Neural progenitor cell (in vitro differentiated cells): Measurements from ENCODE around the gene SNX21. TPM values are rescaled to one million over a fixed set of nuclear protein-coding genes. Genes with fewer than 3 reads are reported as not detected.

Experiments
- DNase-seq: peaks from one replicate; pipeline ENCODE4 v3.0.0-alpha.2; 2016; ENCODE audit warnings: low spot score
- H2AFZ ChIP-seq: fragments of 200-600 bp; sonication (generic); replicated peaks from 2 replicates; pipeline ENCODE4 v1.6.1; 2016; ENCODE audit warnings: antibody characterized with exemption
- H3F3A ChIP-seq: fragments of 200-600 bp; sonication (generic); 2 replicates; pipeline ENCODE4 v1.6.1; 2016; ENCODE audit warnings: antibody characterized with exemption, low read depth
- H3K27ac ChIP-seq: fragments of 200-600 bp; sonication (generic); 2 replicates; pipeline ENCODE4 v1.5.1; 2016; ENCODE audit warnings: mild to moderate bottlenecking
- H3K27me3 ChIP-seq: fragments of 200-600 bp; sonication (generic); 2 replicates; pipeline ENCODE4 v1.6.1; 2016; ENCODE audit warnings: mild to moderate bottlenecking, moderate library complexity
- H3K36me3 ChIP-seq: fragments of 200-600 bp; sonication (generic); 2 replicates; pipeline ENCODE4 v1.5.1; 2016
- H3K4me1 ChIP-seq: fragments of 200-600 bp; sonication (generic); 2 replicates; pipeline ENCODE4 v1.6.1; 2016; ENCODE audit warnings: mixed run types
- H3K4me2 ChIP-seq: fragments of 200-600 bp; sonication (generic); 2 replicates; pipeline ENCODE4 v1.6.1; 2016
- H3K4me3 ChIP-seq: fragments of 200-600 bp; sonication (generic); 2 replicates; pipeline ENCODE4 v1.5.1; 2016
- H3K79me2 ChIP-seq: fragments of 200-600 bp; sonication (generic); 2 replicates; pipeline ENCODE4 v1.6.1; 2016; ENCODE audit warnings: low read depth
- H3K9ac ChIP-seq: fragments of 200-600 bp; sonication (generic); 2 replicates; pipeline ENCODE4 v1.6.1; 2016
- H3K9me3 ChIP-seq: fragments of 200-600 bp; sonication (generic); 2 replicates; pipeline ENCODE4 v1.5.1; 2016; ENCODE audit warnings: low read depth
- H4K20me1 ChIP-seq: fragments of 200-600 bp; sonication (generic); 2 replicates; pipeline ENCODE4 v1.6.1; 2016; ENCODE audit warnings: low read depth
- H3K27ac Mint-ChIP-seq: 3 replicates; pipeline ENCODE4 v1.8.0; 2021; ENCODE audit warnings: mixed read lengths
- H3K27me3 Mint-ChIP-seq: 2 replicates; pipeline ENCODE4 v1.8.0; 2022; ENCODE audit warnings: low read depth, mild to moderate bottlenecking, inconsistent platforms, moderate library complexity, mixed read lengths; ENCODE audit not compliant: insufficient read depth
- H3K36me3 Mint-ChIP-seq: 3 replicates; pipeline ENCODE4 v1.8.0; 2021; ENCODE audit warnings: mixed read lengths
- H3K4me1 Mint-ChIP-seq: 3 replicates; pipeline ENCODE4 v1.8.0; 2021; ENCODE audit warnings: mixed read lengths
- H3K4me3 Mint-ChIP-seq: 3 replicates; pipeline ENCODE4 v1.8.0; 2021; ENCODE audit warnings: mild to moderate bottlenecking, moderate library complexity, mixed read lengths
- H3K9me3 Mint-ChIP-seq: 3 replicates; pipeline ENCODE4 v1.8.0; 2020; ENCODE audit warnings: mixed read lengths
- CTCF ChIP-seq: fragments of 200-600 bp; sonication (generic); IDR thresholded peaks from 2 replicates; pipeline ENCODE4 v1.5.1; 2017; ENCODE audit warnings: antibody characterized with exemption, mild to moderate bottlenecking
- EZH2 ChIP-seq: fragments of 200-600 bp; sonication (generic); IDR thresholded peaks from 2 replicates; pipeline ENCODE4 v1.6.1; 2017; ENCODE audit warnings: antibody characterized with exemption, mild to moderate bottlenecking, moderate library complexity
- EZH2phosphoT487 ChIP-seq: fragments of 200-600 bp; sonication (generic); IDR thresholded peaks from 2 replicates; pipeline ENCODE4 v1.6.1; 2017; ENCODE audit warnings: antibody characterized with exemption
- total RNA-seq: library from RNA; depleted of rRNA; stranded (reverse); fragments of >200 nt; gene quantifications from 2 replicates; pipeline ENCODE4 v1.2.3, GENCODE V29; 2015; ENCODE audit warnings: low replicate concordance

SNX21 gene
- total RNA-seq, result 12.2 and 18.9 TPM in 2 replicates

GRCh38 chr20:45833030-45833882 is at the start of gene SNX21:
Gene SNX21, plus strand, starts transcription at chr20:45833799. Its CDS starts 121 bp downstream, at chr20:45833920.
- Histone ChIP-seq H4K20me1 (peaks cover 3% of the 10 kb centered on the region), H3K9me3 (no peaks in the 10 kb centered on the region), H3K27me3 (no peaks in the 10 kb centered on the region), H3K4me3 (peak within 1 kb of the TSS; percentile 68), H3K79me2 (peaks cover 10% of the 10 kb centered on the region), H2AFZ (peak within 1 kb of the TSS; percentile 85), H3F3A (peaks cover 31% of the 10 kb centered on the region), H3K27ac (peak within 1 kb of the TSS; percentile 4), H3K4me1 (peaks cover 18% of the 10 kb centered on the region), H3K36me3 (no peaks in the 10 kb centered on the region), H3K4me2 (peak within 1 kb of the TSS; percentile 79), H3K9ac (no peak within 1 kb of the TSS)
- peaks cover 27% of the 10 kb centered on the region for H3K4me1 Mint-ChIP-seq
- no peaks in the 10 kb centered on the region for H3K9me3 Mint-ChIP-seq
- DNase-seq, result peak; percentile 90
- peak within 1 kb of the TSS; percentile 9 for H3K27ac Mint-ChIP-seq
- H3K4me3 Mint-ChIP-seq, result peak within 1 kb of the TSS; percentile 82
- H3K36me3 Mint-ChIP-seq, result no peaks in the 10 kb centered on the region
- TF ChIP-seq EZH2, result peak; percentile 28
- no peak for TF ChIP-seq EZH2phosphoT487
- peaks cover 4% of the 10 kb centered on the region for H3K27me3 Mint-ChIP-seq

GRCh38 chr20:45788351-45788750 is 45.2 kb upstream of the SNX21 start:
- Histone ChIP-seq H4K20me1 (peaks cover 7% of the 10 kb centered on the region), H3K9me3 (no peaks in the 10 kb centered on the region), H3K79me2 (peaks cover 14% of the 10 kb centered on the region), H3K27ac (no peak overlapping the region), H2AFZ (no peak overlapping the region), H3K4me2 (no peak overlapping the region), H3K36me3 (no peaks in the 10 kb centered on the region), H3K9ac (no peak overlapping the region), H3K4me3 (no peak overlapping the region), H3F3A (no peaks in the 10 kb centered on the region), H3K4me1 (peaks cover 7% of the 10 kb centered on the region), H3K27me3 (no peaks in the 10 kb centered on the region)
- Mint-ChIP-seq H3K36me3 (no peaks in the 10 kb centered on the region), H3K4me3 (no peak overlapping the region), H3K9me3 (no peaks in the 10 kb centered on the region), H3K4me1 (peaks cover 9% of the 10 kb centered on the region), H3K27ac (no peak overlapping the region), H3K27me3 (peaks cover 8% of the 10 kb centered on the region)
- TF ChIP-seq EZH2 (no peak), EZH2phosphoT487 (no peak), CTCF (no peak)
- no peak for DNase-seq

GRCh38 chr20:45792317-45793118 is 41.1 kb upstream of the SNX21 start:
- peak overlapping the region; percentile 87 for H3K4me3 ChIP-seq
- H3K27me3 Mint-ChIP-seq, result peaks cover 2% of the 10 kb centered on the region
- no peaks in the 10 kb centered on the region for H3K9me3 Mint-ChIP-seq
- H3K9me3 ChIP-seq, result no peaks in the 10 kb centered on the region
- H3K79me2 ChIP-seq, result peaks cover 14% of the 10 kb centered on the region
- H3K36me3 Mint-ChIP-seq, result peaks cover 12% of the 10 kb centered on the region
- peaks cover 9% of the 10 kb centered on the region for H3K4me1 Mint-ChIP-seq
- peak overlapping the region; percentile 82 for H3K9ac ChIP-seq
- no peak overlapping the region for H3K27ac ChIP-seq
- H3K27ac Mint-ChIP-seq, result peak overlapping the region; percentile 37
- peaks cover 2% of the 10 kb centered on the region for H3K36me3 ChIP-seq
- peaks cover 7% of the 10 kb centered on the region for H4K20me1 ChIP-seq
- no peaks in the 10 kb centered on the region for H3F3A ChIP-seq
- no peaks in the 10 kb centered on the region for H3K27me3 ChIP-seq
- peak overlapping the region; percentile 98 for H3K4me3 Mint-ChIP-seq
- H3K4me2 ChIP-seq, result peak overlapping the region; percentile 89
- TF ChIP-seq EZH2phosphoT487 (no peak), EZH2 (no peak), CTCF (no peak)
- peak overlapping the region; percentile 58 for H2AFZ ChIP-seq
- no peak for DNase-seq
- peaks cover 7% of the 10 kb centered on the region for H3K4me1 ChIP-seq
